Activated CD4-positive, alpha-beta T cell treated with anti-CD3 and anti-CD28 coated beads for 1 hour (primary cell): ENCODE results near the gene NR4A1.
A peak's percentile ranks its signal among the peaks of the same experiment; 100 is the strongest.

Source experiments
- DNase-seq: peaks from one replicate; pipeline ENCODE4 v3.0.0-alpha.2; 2020

Gene NR4A1

GRCh38 chr12:52043386-52044212, 7.6 kb upstream of the NR4A1 start:
- no peak for DNase-seq

- no peak for DNase-seq
These were observed 6.8 kb upstream of the NR4A1 start for GRCh38 chr12:52044292-52044983.

DNA sequence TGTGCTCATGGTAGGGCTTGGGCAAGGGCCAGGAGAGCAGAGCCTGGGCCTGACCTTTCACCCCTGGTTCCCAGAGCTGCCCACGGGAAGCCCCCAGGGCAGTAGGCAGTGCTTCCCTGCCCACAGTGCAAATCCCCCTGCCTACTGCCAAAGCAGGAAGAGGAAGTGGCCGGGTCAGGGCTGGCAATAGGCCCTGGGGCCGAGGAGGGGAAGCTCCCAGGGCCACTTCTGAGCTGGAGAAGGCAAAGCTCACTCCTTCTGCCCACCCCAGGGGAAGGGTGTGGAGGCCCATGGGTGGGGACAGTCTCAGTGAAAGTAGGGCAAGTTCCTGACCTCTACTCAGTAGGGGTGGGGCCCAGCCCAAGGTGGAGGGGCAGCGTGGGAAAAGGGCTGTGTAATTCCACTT, 5.4 kb upstream of the NR4A1 start:
- DNase-seq, result no peak

DNA sequence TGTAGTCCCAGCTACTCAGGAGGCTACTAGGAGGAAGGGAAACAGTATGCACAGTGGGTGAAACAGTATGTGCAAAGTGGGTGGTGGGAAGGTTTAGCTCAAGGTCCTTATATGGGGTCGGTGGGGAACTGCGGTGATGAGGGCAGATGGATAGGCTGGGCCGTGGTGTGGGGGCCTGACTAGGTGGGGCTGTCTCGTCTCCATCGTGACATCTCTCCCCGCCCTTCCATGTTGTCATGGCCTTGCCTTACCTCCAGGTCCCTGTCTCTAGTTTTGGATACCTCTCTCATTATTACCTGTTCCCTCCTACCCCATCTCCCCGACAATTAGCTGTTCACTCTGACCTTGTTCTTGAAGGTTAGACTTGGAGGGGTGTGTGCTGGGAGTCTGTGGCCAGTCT, 4.4 kb upstream of the NR4A1 start:
- no peak for DNase-seq

- DNase-seq, result no peak
These were observed 2.0 kb upstream of the NR4A1 start for GRCh38 chr12:52049286-52049685.

DNA sequence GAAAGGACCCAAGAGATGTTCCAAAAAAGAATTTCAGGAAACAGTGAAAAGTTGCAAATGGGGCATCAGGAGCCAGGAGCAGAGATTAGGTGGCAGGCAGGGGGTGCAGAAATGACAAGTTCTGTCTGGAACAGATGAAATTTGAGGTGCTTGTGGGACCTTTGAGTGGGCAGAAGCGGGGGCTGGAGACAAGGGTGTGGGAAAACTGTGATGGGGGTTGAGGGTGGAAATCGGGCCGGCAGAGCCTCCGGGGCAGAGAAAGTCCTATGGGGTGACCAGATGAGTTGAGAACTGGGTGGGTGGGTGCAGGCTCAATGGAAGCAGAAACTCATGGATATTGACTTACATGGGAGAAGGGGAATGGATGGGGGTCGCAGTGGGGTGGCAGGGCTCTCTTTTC, 1.6 kb upstream of the NR4A1 start:
- no peak for DNase-seq

DNA sequence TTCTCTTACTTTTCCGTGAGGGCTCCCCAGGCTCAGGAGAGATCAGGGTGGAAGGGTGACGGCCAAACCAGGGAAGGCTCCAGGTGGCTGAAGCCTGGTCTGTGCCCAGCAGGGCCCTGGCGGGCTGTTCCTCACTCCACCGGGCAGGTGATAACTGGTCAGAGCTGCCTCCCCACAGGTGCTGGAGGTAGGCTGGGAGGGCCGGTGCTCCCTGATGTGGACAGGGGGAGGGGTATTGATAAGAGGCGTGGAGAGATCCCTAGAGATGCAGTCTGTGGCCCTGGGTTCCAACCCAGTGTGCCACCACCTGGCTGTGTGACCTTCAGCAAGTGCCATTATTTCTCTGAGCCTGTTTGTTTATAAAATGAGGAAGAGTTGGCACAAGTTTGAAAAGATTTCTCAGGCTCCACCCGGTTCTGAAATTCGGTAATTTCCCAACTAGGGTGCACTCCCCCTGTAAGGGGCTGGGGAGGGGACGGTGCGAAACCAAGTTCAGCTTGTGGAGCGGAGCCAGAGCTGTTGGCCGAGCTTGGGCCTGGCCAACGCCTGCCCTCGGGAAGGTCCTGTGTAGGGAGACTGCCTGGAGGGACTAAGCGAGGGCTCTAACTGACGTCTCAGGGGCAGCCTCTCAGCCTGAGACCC, 1.0 kb upstream of the NR4A1 start:
- peak; percentile 32 for DNase-seq

DNA sequence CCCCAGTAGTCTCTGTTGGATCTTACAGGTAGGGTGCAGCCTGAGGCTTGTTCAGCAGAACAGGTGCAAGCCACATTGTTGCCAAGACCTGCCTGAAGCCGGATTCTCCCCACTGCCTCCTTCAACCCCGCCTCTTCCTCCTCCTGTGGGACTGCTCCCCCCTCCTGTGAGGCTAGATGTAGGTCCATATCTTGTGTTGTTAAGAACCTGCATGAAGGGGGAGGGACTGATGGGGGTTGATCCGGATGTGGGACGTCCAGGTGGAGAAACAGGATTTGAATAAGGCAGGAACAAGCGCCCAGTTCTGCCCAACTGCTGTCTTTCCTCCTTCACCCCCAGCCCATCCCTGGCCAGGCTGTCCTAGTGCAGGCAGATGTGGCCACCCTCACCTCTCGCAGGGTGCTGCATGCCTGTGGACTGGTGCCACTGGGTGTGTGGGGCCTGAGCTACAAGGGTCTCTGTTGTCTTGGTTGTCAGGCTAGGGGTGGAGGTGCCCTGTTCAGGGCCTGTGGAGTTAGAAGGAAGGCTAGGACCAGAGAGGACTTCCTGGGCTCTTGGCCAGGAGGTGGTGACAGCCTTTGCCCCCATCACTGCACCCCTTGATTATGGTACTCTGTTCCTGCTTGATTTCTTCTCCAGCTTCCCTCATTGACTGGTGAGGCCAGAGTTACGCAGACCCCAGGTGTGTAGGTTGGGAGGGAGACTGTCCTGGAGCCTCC, 1.4 kb downstream of the NR4A1 start:
- DNase-seq, result peak; percentile 50

DNA sequence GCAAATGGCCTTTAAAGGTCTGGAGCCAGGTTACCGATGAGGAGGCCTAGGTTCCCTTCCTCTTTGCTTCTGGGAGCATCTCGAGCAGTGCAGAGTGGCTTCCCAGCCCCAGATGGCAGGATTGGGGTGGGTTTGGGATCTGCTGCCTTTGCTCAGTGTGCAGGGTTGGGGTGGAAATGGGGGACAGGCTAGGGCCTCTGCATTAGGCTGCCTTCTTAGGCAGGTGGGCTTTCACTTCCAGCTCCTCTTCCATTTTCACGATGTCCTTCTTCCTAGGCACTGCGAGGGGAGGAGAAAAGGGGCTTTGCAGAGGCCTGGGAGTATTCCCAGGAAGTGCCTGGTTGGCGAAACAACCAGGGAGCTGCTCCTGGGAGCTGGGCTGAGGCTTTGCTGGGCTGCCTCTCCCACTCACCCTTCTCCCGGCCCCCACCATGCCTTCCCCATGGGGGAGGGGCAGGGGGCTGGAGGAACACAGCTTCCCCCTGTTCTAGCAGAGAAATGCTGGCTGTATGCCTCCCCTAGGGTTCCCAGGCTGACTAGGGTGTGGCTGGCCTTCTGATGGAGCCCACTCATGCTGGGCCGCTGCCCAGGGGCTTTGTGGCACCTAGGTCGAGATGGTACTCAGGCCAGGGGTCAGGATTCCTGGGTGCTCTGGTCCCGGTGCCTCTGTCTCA, 2.4 kb downstream of the NR4A1 start:
- peak; percentile 61 for DNase-seq

- DNase-seq, result peak; percentile 60
These were observed 3.1 kb downstream of the NR4A1 start for GRCh38 chr12:52054231-52054832.

DNA sequence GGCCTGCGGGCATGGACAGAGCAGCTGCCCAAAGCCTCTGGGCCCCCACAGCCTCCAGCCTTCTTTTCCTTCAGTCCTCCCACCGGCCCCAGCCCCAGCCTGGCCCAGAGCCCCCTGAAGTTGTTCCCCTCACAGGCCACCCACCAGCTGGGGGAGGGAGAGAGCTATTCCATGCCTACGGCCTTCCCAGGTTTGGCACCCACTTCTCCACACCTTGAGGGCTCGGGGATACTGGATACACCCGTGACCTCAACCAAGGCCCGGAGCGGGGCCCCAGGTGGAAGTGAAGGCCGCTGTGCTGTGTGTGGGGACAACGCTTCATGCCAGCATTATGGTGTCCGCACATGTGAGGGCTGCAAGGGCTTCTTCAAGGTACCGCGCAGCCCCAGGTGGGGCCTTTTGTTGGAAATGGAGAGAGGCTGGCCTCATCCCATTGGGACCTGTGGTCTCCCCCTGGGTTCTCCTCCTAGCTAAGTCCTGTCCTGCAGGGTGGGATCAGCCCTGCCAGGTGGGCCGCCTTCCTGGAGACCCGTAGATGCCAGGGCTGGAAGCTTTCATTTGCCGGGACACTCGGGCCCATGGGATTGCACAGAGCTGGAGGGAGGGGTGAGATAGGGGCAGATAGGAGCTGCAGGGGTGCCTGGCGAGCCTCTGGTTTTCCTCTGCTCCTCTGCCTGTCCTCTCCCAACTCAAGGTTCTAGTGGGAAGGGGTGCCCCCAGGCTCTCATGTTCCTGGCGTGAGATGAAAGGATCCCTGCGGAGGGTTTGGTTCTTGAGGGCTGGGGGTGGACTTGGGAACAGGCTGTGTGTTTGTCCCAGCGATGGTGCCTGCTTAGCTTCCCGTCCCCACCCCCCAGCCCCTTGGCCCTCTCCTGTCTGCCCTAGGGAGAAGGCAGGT, 3.8 kb downstream of the NR4A1 start:
- peak; percentile 52 for DNase-seq

GRCh38 chr12:52055731-52056711, 4.8 kb downstream of the NR4A1 start:
- DNase-seq, result peak; percentile 54

- DNase-seq, result peak; percentile 53
These were observed 5.8 kb downstream of the NR4A1 start for GRCh38 chr12:52056801-52057637.

DNA sequence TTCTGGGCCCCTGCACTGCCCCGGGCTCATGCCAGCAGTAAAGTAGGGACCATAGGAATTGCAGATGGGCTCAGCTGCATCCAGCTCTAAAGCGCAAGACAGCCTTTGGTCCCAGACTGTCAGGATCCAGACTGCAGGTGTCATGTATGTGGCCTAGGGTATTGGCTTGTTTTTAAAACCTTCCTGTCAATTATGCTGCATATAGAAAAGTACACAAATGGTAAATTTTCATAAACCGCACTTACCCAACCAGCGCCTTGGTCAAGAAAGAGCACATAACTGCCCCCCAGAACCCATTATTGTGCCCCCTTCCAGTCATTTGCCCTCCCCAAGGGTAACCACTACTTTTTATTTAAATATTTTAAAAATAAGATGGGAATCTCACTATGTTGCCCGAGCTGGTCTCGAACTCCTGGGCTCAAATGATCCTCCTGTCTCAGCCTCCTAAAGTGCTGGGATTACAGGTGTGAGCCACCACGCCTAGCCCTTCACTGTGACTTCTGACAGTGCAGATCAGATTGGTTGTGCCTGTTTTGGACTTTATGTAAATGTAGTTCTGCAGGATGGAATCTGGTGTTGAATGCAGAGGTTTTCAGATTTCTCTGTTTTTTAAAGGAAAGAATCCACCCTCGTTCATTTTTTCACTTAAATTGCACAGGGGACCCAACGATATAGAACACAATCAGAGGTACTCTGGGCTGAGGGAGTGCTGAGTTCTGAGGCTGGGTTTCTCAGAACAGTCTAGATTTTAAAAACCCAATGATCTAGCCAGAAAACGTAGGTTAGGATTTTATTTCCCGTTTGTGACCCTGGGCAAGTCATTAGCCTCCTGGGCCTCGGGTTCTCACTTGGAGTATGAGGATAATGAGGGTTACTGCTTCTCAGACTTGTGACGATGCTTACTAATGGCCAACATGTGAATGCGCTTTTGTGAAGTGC, 6.7 kb downstream of the NR4A1 start:
- no peak for DNase-seq

DNA sequence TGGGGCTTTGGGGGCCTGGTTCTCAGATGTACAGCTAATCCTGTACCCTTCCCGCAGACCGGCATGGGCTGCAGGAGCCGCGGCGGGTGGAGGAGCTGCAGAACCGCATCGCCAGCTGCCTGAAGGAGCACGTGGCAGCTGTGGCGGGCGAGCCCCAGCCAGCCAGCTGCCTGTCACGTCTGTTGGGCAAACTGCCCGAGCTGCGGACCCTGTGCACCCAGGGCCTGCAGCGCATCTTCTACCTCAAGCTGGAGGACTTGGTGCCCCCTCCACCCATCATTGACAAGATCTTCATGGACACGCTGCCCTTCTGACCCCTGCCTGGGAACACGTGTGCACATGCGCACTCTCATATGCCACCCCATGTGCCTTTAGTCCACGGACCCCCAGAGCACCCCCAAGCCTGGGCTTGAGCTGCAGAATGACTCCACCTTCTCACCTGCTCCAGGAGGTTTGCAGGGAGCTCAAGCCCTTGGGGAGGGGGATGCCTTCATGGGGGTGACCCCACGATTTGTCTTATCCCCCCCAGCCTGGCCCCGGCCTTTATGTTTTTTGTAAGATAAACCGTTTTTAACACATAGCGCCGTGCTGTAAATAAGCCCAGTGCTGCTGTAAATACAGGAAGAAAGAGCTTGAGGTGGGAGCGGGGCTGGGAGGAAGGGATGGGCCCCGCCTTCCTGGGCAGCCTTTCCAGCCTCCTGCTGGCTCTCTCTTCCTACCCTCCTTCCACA, 7.6 kb downstream of the NR4A1 start:
- DNase-seq, result peak; percentile 59

DNA sequence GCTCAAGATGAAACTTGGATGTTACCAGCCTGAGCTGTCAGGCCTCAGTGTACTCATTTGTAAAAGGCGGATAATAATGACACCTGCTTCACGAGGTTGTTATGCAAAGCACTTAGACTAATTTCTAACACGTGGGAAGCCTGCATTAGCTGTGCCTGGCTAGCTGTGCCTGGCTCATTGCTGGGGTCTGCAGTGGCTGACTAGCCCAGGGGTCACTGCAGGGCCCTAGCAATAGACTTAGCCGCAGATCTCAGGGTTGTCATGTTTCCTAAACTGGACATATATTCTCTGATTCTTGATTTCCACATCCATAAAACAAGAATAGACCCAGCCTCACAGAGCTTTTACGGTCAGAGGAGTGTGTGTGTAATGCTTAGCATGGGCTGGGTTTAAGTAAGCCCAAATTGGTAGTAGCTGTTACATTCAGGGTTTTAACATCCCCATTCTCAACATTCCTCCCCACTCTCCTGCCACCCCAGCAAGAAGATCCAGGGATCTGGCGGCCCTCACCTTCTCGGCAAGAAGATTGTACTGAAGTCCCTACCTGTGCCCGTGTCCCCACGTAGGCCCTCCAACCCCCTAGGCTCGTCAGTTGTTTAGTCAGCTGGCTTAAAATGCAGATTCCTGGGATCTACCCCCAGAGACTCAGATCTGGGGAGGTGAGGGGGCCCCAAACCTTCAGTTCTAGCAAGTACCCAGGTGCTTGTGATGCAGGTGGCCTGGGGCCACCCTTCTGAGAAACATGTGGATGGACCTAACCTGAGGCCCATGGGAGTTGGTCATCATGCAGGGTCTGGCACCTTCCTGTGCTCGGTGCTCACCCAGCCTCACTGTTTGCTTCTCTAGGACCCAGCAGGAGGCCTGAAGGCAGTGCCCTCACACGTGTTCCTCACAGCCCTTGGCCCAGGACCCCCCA, 8.6 kb downstream of the NR4A1 start:
- peak; percentile 51 for DNase-seq
